Right lobe of liver (tissue), 6 donors: ENCODE data around the gene IGF2BP2. TPM values are rescaled to one million over a fixed set of nuclear protein-coding genes. Genes with fewer than 3 reads are reported as not detected.

Experiments used
- ATAC-seq, 4 donors: fragments of 200-7000 bp; cut with Tn5 transposase; one replicate each; pipeline ENCODE4 v1.9.1; 2020; ENCODE audit warnings: mild to moderate bottlenecking in 4 of 4, moderate library complexity in 4 of 4
- DNase-seq, 3 donors: peaks; one replicate each; pipeline ENCODE4 v3.0.0-alpha.2; 2020
- H3K27ac ChIP-seq, 3 donors: fragments of 200-600 bp; one replicate each; pipeline ENCODE4 v1.8.0; 2022
- H3K27me3 ChIP-seq, 2 donors: fragments of 200-600 bp; one replicate each; pipeline ENCODE4 v1.8.0; 2022
- H3K36me3 ChIP-seq, 4 donors: fragments of 200-600 bp; sonication (generic) in 1 of 4; one replicate each; pipeline versions ENCODE4 v1.5.1 to v1.8.0; 2017 to 2022; ENCODE audit warnings: control low read depth in 1 of 4
- H3K4me1 ChIP-seq, 4 donors: fragments of 200-600 bp; sonication (generic) in 1 of 4; one replicate each; pipeline versions ENCODE4 v1.5.1 to v1.8.0; 2017 to 2022; ENCODE audit warnings: control low read depth in 1 of 4
- H3K4me3 ChIP-seq, 3 donors: fragments of 200-600 bp; one replicate each; pipeline ENCODE4 v1.8.0; 2022
- H3K9me3 ChIP-seq, 4 donors: fragments of 200-600 bp; sonication (generic) in 1 of 4; one replicate each; pipeline versions ENCODE4 v1.5.1 to v1.8.0; 2017 to 2022; ENCODE audit warnings: control low read depth in 1 of 4
- POLR2A ChIP-seq: fragments of 450-650 bp; IDR thresholded peaks from one replicate; pipeline ENCODE4 v1.6.1; 2017; ENCODE audit warnings: antibody characterized with exemption, mild to moderate bottlenecking
- WGBS: methylation state at CpG from one replicate; pipeline ENCODE4 v1.1.6; 2018; ENCODE audit warnings: low coverage, low lambda C conversion rate; ENCODE audit not compliant: insufficient coverage; ENCODE audit errors: missing lambda C conversion rate; 5-methylcytosine and 5-hydroxymethylcytosine counted together
- intact Hi-C, 2 donors: fragments of 100-400 bp; cut with DNase I; formaldehyde crosslinking; loops; one replicate each; pipeline versions ENCODE4 v1.11.2 to v1.14.1; 2022
- total RNA-seq, 6 experiments: library from RNA; depleted of rRNA in 2 of 6; stranded (reverse); fragments of >200 nt in 2 of 6; fragmentation: NEBNext Ultra II Directional in 3 of 6; extraction: Animal tissue kit (Norgen Biotek cat#: 25700) in 3 of 6; gene quantifications; one replicate each; pipeline versions ENCODE4 v1.1.0 to v1.2.4, GENCODE V29; 2016 to 2023
- TF ChIP-seq, protein P1 (sequence below), 4 donors: fragments of 200-600 bp in 3 of 4; fragments of 450-650 bp in 1 of 4; IDR thresholded peaks; one replicate each; pipeline versions ENCODE4 v1.5.1 to v1.8.0; 2016 to 2022; ENCODE audit warnings: antibody characterized with exemption in 4 of 4, mild to moderate bottlenecking in 2 of 4
- donor health status: DM: no; HTN: yes; CAD: no.
- donor health status: DM: no; HTN: no; CAD: no.
- donor health status: DM: no; HTN: no; CAD: no.
- donor health status: DM: no; HTN: yes; CAD: no.
- donor health status: DM: no; HTN: yes; CAD: no.

Gene IGF2BP2
- total RNA-seq, 6 experiments from 2014 or later = 0.99 to 3.0 (median 1.8) TPM

DNA sequence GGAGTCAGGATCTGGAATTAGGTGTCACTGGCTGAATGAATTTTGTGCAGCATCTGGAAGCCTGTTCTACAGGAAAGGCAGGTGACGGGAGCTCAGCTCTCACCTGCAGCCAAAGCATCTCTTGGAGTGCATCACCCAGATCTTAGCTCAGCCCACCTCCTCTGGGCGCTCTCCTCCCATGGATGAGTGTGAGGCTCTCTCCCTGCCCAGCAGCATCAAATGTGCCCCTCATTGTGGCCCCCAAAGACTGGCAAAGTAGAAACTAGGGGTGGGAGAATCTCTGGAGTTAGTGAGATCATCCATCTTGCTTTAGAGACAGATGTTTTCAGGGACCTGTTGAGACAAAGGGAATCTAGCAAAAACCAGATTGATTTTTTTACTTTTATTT lies 170.1 kb downstream of the IGF2BP2 start:
- no peaks in the 10 kb centered on the region for H3K27me3 ChIP-seq
- H3K27ac ChIP-seq = no peak overlapping the region
- H3K36me3 ChIP-seq = no peaks in the 10 kb centered on the region
- H3K9me3 ChIP-seq = no peaks in the 10 kb centered on the region
- 80% methylated on average over 2 of the region's 2 CpGs for WGBS
- intact Hi-C loops = no loop called here
- no peak overlapping the region for H3K4me3 ChIP-seq
- ATAC-seq (no peak), DNase-seq (no peak)
- TF ChIP-seq, protein P1, sequence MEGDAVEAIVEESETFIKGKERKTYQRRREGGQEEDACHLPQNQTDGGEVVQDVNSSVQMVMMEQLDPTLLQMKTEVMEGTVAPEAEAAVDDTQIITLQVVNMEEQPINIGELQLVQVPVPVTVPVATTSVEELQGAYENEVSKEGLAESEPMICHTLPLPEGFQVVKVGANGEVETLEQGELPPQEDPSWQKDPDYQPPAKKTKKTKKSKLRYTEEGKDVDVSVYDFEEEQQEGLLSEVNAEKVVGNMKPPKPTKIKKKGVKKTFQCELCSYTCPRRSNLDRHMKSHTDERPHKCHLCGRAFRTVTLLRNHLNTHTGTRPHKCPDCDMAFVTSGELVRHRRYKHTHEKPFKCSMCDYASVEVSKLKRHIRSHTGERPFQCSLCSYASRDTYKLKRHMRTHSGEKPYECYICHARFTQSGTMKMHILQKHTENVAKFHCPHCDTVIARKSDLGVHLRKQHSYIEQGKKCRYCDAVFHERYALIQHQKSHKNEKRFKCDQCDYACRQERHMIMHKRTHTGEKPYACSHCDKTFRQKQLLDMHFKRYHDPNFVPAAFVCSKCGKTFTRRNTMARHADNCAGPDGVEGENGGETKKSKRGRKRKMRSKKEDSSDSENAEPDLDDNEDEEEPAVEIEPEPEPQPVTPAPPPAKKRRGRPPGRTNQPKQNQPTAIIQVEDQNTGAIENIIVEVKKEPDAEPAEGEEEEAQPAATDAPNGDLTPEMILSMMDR (IDR thresholded peaks at IDR 0.05) = no peak
- TF ChIP-seq POLR2A = no peak
- no peaks in the 10 kb centered on the region for H3K4me1 ChIP-seq

DNA sequence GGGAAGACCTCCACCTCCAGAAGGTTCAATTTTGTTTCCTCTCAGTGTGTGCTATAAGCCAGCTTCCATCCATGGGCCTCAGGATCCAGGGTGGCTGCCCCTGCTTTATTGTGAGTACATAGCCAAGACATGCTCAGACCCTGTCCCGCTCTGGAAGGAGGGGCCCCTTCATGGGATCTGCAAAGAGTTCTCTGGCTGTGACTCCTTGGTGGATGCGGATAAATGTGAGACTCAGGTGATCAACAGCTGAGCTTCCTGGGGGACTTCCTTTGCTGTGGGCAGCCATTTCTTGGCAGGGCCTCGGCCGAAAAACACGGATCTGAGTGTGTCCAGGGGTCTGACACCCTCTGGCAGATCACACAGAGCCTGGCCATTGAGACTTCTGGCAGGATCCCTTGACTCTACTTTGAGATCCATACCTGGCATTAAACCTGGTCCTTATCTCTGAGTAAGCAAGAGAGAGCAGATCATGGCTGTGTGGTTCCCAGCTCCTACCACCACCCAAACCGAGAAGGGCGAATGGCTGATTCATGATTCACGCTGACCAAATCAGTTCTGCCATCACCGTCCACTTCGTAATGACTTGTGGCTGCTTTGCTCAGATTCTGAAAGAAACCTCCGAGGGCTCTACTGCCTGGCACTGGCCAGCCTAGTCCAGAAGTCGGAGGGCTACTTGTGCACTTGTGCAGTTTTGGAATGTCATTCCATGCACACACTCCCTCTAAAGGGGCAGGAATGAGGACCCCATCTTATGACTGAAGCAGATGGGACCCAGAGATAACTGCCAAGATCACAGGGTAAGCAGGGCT lies 170.7 kb downstream of the IGF2BP2 start:
- no peaks in the 10 kb centered on the region for H3K36me3 ChIP-seq
- no peak overlapping the region for H3K4me3 ChIP-seq
- H3K27me3 ChIP-seq = no peaks in the 10 kb centered on the region
- DNase-seq (no peak), ATAC-seq (no peak)
- TF ChIP-seq, protein P1 (IDR thresholded peaks at IDR 0.05) = no peak
- no peak for TF ChIP-seq POLR2A
- no peaks in the 10 kb centered on the region for H3K9me3 ChIP-seq
- intact Hi-C loops = no loop called here
- H3K4me1 ChIP-seq = no peaks in the 10 kb centered on the region
- H3K27ac ChIP-seq = no peak overlapping the region
- 89% methylated on average over 7 of the region's 12 CpGs for WGBS

DNA sequence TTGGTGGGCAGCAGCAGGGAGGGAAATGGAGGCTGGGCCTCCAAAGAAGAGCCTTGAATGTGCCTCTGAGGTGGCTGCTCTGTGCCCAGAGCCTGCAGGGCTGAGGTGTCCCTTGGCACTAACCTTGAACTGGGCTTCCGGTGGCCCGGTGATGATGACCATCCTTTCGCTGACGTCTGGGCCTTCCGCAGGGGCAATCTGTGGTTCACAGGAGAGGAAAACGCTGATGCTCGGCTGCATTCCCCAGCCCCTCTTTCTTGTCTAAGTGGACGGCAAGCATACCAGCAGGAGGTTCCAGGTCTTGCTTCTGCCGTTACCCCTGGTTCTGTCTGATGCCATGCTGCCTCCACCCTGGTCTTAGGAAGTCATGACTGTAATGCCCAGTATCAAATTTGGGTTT lies 172.9 kb downstream of the IGF2BP2 start:
- TF ChIP-seq, protein P1 (IDR thresholded peaks at IDR 0.05) = no peak
- TF ChIP-seq POLR2A = no peak
- ATAC-seq (no peak), DNase-seq (no peak)
- H3K4me3 ChIP-seq = no peak overlapping the region
- intact Hi-C loops = no loop called here
- no peak overlapping the region for H3K27ac ChIP-seq
- no peaks in the 10 kb centered on the region for H3K36me3 ChIP-seq
- H3K4me1 ChIP-seq = no peaks in the 10 kb centered on the region
- H3K27me3 ChIP-seq = no peaks in the 10 kb centered on the region
- no peaks in the 10 kb centered on the region for H3K9me3 ChIP-seq
- no CpG with 5 or more reads among the region's 9 CpGs for WGBS

DNA sequence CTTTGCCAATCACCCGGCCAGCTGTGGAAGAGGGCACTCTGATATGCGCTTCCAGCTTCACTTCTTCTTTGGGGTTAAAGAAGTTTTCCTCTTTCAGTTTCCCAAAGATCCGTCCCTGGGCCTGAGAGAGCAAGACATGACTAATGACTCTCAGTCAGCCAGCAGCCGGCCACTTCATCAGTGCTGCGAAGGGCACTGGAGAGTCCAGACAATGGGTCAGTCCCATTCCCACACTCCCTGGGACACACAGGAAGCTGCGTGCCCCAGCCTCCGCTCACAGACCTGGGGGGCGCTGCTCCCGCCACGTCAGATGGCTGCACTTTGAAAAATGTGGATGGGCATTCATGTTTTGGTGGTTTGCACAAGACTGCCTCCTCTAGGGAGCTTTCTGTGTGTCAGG lies 175.4 kb downstream of the IGF2BP2 start:
- no peak for TF ChIP-seq POLR2A
- TF ChIP-seq, protein P1 (IDR thresholded peaks at IDR 0.05) = no peak
- H3K9me3 ChIP-seq = no peaks in the 10 kb centered on the region
- ATAC-seq = no peak
- DNase-seq = no peak
- H3K4me1 ChIP-seq = no peaks in the 10 kb centered on the region
- intact Hi-C loops = no loop called here
- WGBS = no CpG with 5 or more reads among the region's 10 CpGs
- no peaks in the 10 kb centered on the region for H3K36me3 ChIP-seq
- H3K27ac ChIP-seq = no peak overlapping the region
- no peaks in the 10 kb centered on the region for H3K27me3 ChIP-seq
- no peak overlapping the region for H3K4me3 ChIP-seq
